H1 (cell line): ENCODE measurements around the gene DHRS7B. TPM values are rescaled to one million over a fixed set of nuclear protein-coding genes. Genes with fewer than 3 reads are reported as not detected.

Source experiments
- CTCF ChIA-PET: fragments of 300-600 bp; sonication (Branson Sonifier 250); formaldehyde crosslinking; loops from one replicate; lab custom pipeline; 2021; ENCODE audit not compliant: partially characterized antibody; lab: Charles Lee
- POLR2A ChIA-PET: fragments of 300-600 bp; sonication (Branson Sonifier 250); formaldehyde crosslinking; loops from one replicate; lab custom pipeline; 2021; ENCODE audit warnings: inconsistent platforms; ENCODE audit not compliant: partially characterized antibody; lab: Charles Lee
- DNase-seq, 2 experiments: peaks; one replicate each; pipeline versions ENCODE4 v3.0.0 to v3.0.0-alpha.2; 2010 to 2022; ENCODE audit warnings: low spot score in 2 of 2, low read depth in 1 of 2, mixed read lengths in 1 of 2
- FAIRE-seq: peaks from 2 replicates; lab custom pipeline; 2011; peaks lifted over from hg19 to GRCh38; lab: Jason Lieb, UNC
- H2AFZ ChIP-seq: 2 replicates; pipeline ENCODE4 v1.8.1; 2012; ENCODE audit warnings: low read length, inconsistent platforms
- H2AK5ac ChIP-seq: 2 replicates; pipeline ENCODE4 v1.6.1; 2013; ENCODE audit warnings: low read depth, low read length
- H2BK120ac ChIP-seq: replicated peaks from 2 replicates; pipeline ENCODE3; 2013; ENCODE audit warnings: low read depth, low read length, inconsistent platforms
- H2BK12ac ChIP-seq: 2 replicates; pipeline ENCODE4 v1.6.1; 2013; ENCODE audit warnings: low read depth, low read length
- H2BK15ac ChIP-seq: 2 replicates; pipeline ENCODE4 v1.6.1; 2013; ENCODE audit warnings: low read length
- H2BK20ac ChIP-seq: 2 replicates; pipeline ENCODE4 v1.6.1; 2013; ENCODE audit warnings: low read length
- H2BK5ac ChIP-seq: 2 replicates; pipeline ENCODE4 v1.6.1; 2013; ENCODE audit warnings: low read depth, low read length
- H3K14ac ChIP-seq: 2 replicates; pipeline ENCODE4 v1.6.1; 2013; ENCODE audit warnings: inconsistent platforms; ENCODE audit not compliant: insufficient read length
- H3K18ac ChIP-seq: 2 replicates; pipeline ENCODE4 v1.6.1; 2013; ENCODE audit warnings: low read length; ENCODE audit errors: extremely low read depth
- H3K23ac ChIP-seq: 2 replicates; pipeline ENCODE4 v1.6.1; 2013; ENCODE audit warnings: inconsistent platforms; ENCODE audit not compliant: insufficient read length
- H3K23me2 ChIP-seq: 2 replicates; pipeline ENCODE4 v1.6.1; 2013; ENCODE audit warnings: low read depth, low read length
- H3K27ac ChIP-seq: 2 replicates; pipeline ENCODE4 v1.6.1; 2011; ENCODE audit warnings: low read depth, low read length, inconsistent platforms
- H3K27me3 ChIP-seq, 4 experiments: replicated peaks in 1 of 4; 1 replicate in 1 of 4; 2 replicates in 3 of 4; pipeline versions ENCODE4 v1.6.1 to v1.8.1; 2011 to 2013; ENCODE audit warnings: low read length in 3 of 4, mild to moderate bottlenecking in 3 of 4, inconsistent platforms in 2 of 4, mixed read lengths in 2 of 4, moderate library complexity in 1 of 4; ENCODE audit not compliant: control insufficient read depth in 3 of 4, insufficient read depth in 3 of 4; ENCODE audit errors: extremely low read depth in 1 of 4
- H3K36me3 ChIP-seq, 4 experiments: 2 replicates each; pipeline versions ENCODE4 v1.6.1 to v1.8.1; 2011 to 2013; ENCODE audit warnings: mild to moderate bottlenecking in 4 of 4, low read length in 3 of 4, moderate library complexity in 2 of 4, control low read depth in 1 of 4, inconsistent platforms in 1 of 4; ENCODE audit not compliant: insufficient read depth in 4 of 4, control insufficient read depth in 2 of 4
- H3K4ac ChIP-seq: replicated peaks from 2 replicates; pipeline ENCODE3; 2013; ENCODE audit warnings: low read length, low read depth, mixed read lengths, inconsistent platforms; ENCODE audit not compliant: insufficient read length
- H3K4me1 ChIP-seq, 4 experiments: replicated peaks in 1 of 4; 1 replicate in 1 of 4; 2 replicates in 3 of 4; pipeline versions ENCODE4 v1.6.1 to v1.8.1; 2011 to 2013; ENCODE audit warnings: low read length in 3 of 4, inconsistent platforms in 2 of 4, mixed read lengths in 1 of 4; ENCODE audit not compliant: insufficient read depth in 4 of 4, control insufficient read depth in 3 of 4
- H3K4me2 ChIP-seq, 2 experiments: 2 replicates each; pipeline versions ENCODE4 v1.6.1 to v1.8.1; 2011 to 2013; ENCODE audit warnings: low read depth in 2 of 2, low read length in 2 of 2, control low read depth in 1 of 2, inconsistent platforms in 1 of 2, mild to moderate bottlenecking in 1 of 2; ENCODE audit not compliant: insufficient read depth in 1 of 2
- H3K4me3 ChIP-seq, 4 experiments: fragments of 200-600, 300-600 bp in 1 of 4; sonication (generic), shearing (Covaris generic), sonication (Bioruptor Twin) in 1 of 4; 2 replicates each; pipeline versions ENCODE4 v1.5.1 to v1.8.1; 2011 to 2016; ENCODE audit warnings: low read length in 4 of 4, low read depth in 3 of 4, control low read depth in 2 of 4, inconsistent platforms in 2 of 4, mild to moderate bottlenecking in 2 of 4, mixed read lengths in 1 of 4, moderate library complexity in 1 of 4; ENCODE audit not compliant: insufficient read depth in 2 of 4; ENCODE audit errors: extremely low read depth in 1 of 4
- H3K56ac ChIP-seq: replicated peaks from 2 replicates; pipeline ENCODE3; 2013; ENCODE audit warnings: low read depth, mild to moderate bottlenecking, mixed read lengths, low read length, inconsistent platforms; ENCODE audit not compliant: insufficient read length
- H3K79me1 ChIP-seq: 2 replicates; pipeline ENCODE4 v1.6.1; 2013; ENCODE audit warnings: low read depth, low read length, control low read depth
- H3K79me2 ChIP-seq, 2 experiments: 2 replicates each; pipeline versions ENCODE4 v1.6.1 to v1.8.1; 2012 to 2013; ENCODE audit warnings: low read length in 2 of 2, mild to moderate bottlenecking in 2 of 2, inconsistent platforms in 1 of 2; ENCODE audit not compliant: insufficient read depth in 2 of 2, control insufficient read depth in 1 of 2
- H3K9ac ChIP-seq, 4 experiments: replicated peaks in 1 of 4; 1 replicate in 1 of 4; 2 replicates in 3 of 4; pipeline versions ENCODE4 v1.6.1 to v1.8.1; 2011 to 2013; ENCODE audit warnings: low read depth in 3 of 4, low read length in 3 of 4, control low read depth in 2 of 4, mild to moderate bottlenecking in 2 of 4, moderate library complexity in 2 of 4, inconsistent platforms in 1 of 4; ENCODE audit errors: extremely low read depth in 1 of 4
- H3K9me3 ChIP-seq, 2 experiments: 2 replicates each; pipeline versions ENCODE4 v1.6.1 to v1.8.1; 2012 to 2013; ENCODE audit warnings: mild to moderate bottlenecking in 2 of 2, moderate library complexity in 2 of 2, control low read depth in 1 of 2, inconsistent platforms in 1 of 2, low read depth in 1 of 2, low read length in 1 of 2, mixed read lengths in 1 of 2; ENCODE audit not compliant: insufficient read depth in 2 of 2
- H4K20me1 ChIP-seq, 2 experiments: replicated peaks in 1 of 2; 2 replicates each; pipeline versions ENCODE3 to v1.8.1; 2011 to 2013; ENCODE audit warnings: inconsistent platforms in 2 of 2, low read length in 2 of 2, mild to moderate bottlenecking in 1 of 2; ENCODE audit not compliant: insufficient read depth in 2 of 2, control insufficient read depth in 1 of 2
- H4K5ac ChIP-seq: 2 replicates; pipeline ENCODE4 v1.6.1; 2013; ENCODE audit warnings: low read length, low read depth, mixed read lengths, inconsistent platforms; ENCODE audit not compliant: insufficient read length
- H4K8ac ChIP-seq: 2 replicates; pipeline ENCODE4 v1.8.0; 2013; ENCODE audit warnings: mild to moderate bottlenecking, moderate library complexity, low read length, inconsistent platforms; ENCODE audit not compliant: insufficient read depth; ENCODE audit errors: extremely low read depth
- H4K91ac ChIP-seq: replicated peaks from 2 replicates; pipeline ENCODE3; 2013; ENCODE audit warnings: low read length, mixed read lengths, inconsistent platforms; ENCODE audit not compliant: insufficient read length
- CTBP2 ChIP-seq: IDR thresholded peaks from 2 replicates; pipeline ENCODE4 v1.7.0; 2011; ENCODE audit warnings: borderline replicate concordance, mild to moderate bottlenecking, moderate library complexity, mixed read lengths, low read length; ENCODE audit not compliant: insufficient read depth, insufficient read length
- EGR1 ChIP-seq: IDR thresholded peaks from 2 replicates; pipeline ENCODE4 v1.6.1; 2011; ENCODE audit warnings: low read depth, low read length, borderline replicate concordance
- FOSL1 ChIP-seq: IDR thresholded peaks from 2 replicates; pipeline ENCODE4 v1.6.1; 2011; ENCODE audit warnings: mild to moderate bottlenecking, low read depth, low read length, moderate library complexity; ENCODE audit not compliant: insufficient read depth
- SUZ12 ChIP-seq: fragments of 200-600 bp; sonication (generic); IDR thresholded peaks from 2 replicates; pipeline ENCODE4 v1.6.1; 2012; ENCODE audit warnings: mild to moderate bottlenecking, inconsistent platforms, low read length, moderate library complexity, mixed read lengths
- TBP ChIP-seq: IDR thresholded peaks from 2 replicates; pipeline ENCODE4 v1.6.1; 2011; ENCODE audit warnings: low read depth, low read length, improper control_type of control experiment
- WGBS, 2 experiments: shearing (Covaris generic) in 1 of 2; methylation state at CpG; one replicate each; pipeline versions ENCODE4 v1.1.6 to v1.1.7; 2013 to 2015; ENCODE audit warnings: low lambda C conversion rate in 2 of 2, mixed read lengths in 2 of 2, inconsistent platforms in 1 of 2, low coverage in 1 of 2, missing lambda C conversion rate in 1 of 2; ENCODE audit not compliant: insufficient replicate concordance in 2 of 2, insufficient coverage in 1 of 2, insufficient read length in 1 of 2; ENCODE audit errors: extremely low coverage in 1 of 2, missing lambda C conversion rate in 1 of 2; 5-methylcytosine and 5-hydroxymethylcytosine counted together
- polyA plus RNA-seq, 7 experiments: library from polyadenylated mRNA; depleted of rRNA in 3 of 7; stranded (reverse) in 5 of 7; unstranded in 2 of 7; fragments of >200 nt in 5 of 7; fragments of 200-250 nt in 2 of 7; gene quantifications; 1 replicate in 5 of 7; 2 replicates in 1 of 7; 4 replicates in 1 of 7; pipeline versions ENCODE4 v1.2.1 to v1.2.3, GENCODE V29; 2011 to 2013; ENCODE audit warnings: missing spikeins in 2 of 7, mixed read lengths in 2 of 7
- total RNA-seq: library from RNA; stranded (reverse); fragmentation: NEBNext Ultra II Directional; extraction: Animal tissue kit (Norgen Biotek cat#: 25700); gene quantifications from 2 replicates; pipeline ENCODE4 v1.2.1, GENCODE V29; 2021

DHRS7B gene
- total and polyA plus RNA-seq, 2 of the 8 experiments (the other 6 are each of a cell fraction or from before 2014, with no cell fraction given): 11.0 to 27.9 TPM

GRCh38 chr17:21191698-21192097 is 64.9 kb downstream of the DHRS7B start:
- Histone ChIP-seq H3K4me1 (peaks cover 0 to 3% (median 0%) of the 10 kb centered on the region in 4 experiments; a peak in 1 of 7 replicates), H4K5ac (no peak overlapping the region), H3K4me2 (no peak overlapping the region), H2AK5ac (no peak overlapping the region), H2BK120ac (no peak overlapping the region), H3K9ac (no peak overlapping the region), H3K23ac (no peak overlapping the region), H4K91ac (no peak overlapping the region), H2AFZ (no peak overlapping the region), H3K27me3 (no peaks in the 10 kb centered on the region), H3K4me3 (no peak overlapping the region), H3K27ac (no peak overlapping the region), H4K8ac (no peak overlapping the region), H2BK15ac (no peak overlapping the region), H3K36me3 (peaks cover 0 to 3% (median 1%) of the 10 kb centered on the region in 4 experiments; a peak in 3 of 8 replicates), H3K56ac (no peak overlapping the region), H3K9me3 (no peaks in the 10 kb centered on the region), H2BK12ac (no peak overlapping the region), H3K4ac (no peak overlapping the region), H3K79me1 (peaks cover 6% of the 10 kb centered on the region; the same call in 1 of the 2 replicates), H3K18ac (no peak overlapping the region), H2BK5ac (no peak overlapping the region), H4K20me1 (peaks cover 2 to 3% of the 10 kb centered on the region in 2 experiments), H2BK20ac (no peak overlapping the region), H3K23me2 (no peaks in the 10 kb centered on the region), H3K14ac (no peak overlapping the region), H3K79me2 (no peaks in the 10 kb centered on the region; a peak in 1 of 4 replicates)
- FAIRE-seq (no peak), DNase-seq (no peak)
- POLR2A ChIA-PET: interaction anchor here (1.4 kb wide), 1 partner anchor 13 kb away, joined by 4 read pairs; no protein-coding TSS in a partner anchor
- WGBS, 2 experiments: 92% methylated on average over 2 of the region's 2 CpGs; no CpG with 5 or more reads in 1 of the 2 experiments
- CTCF ChIA-PET: interaction anchor here (2.0 kb wide), 1 partner anchor 148 kb away, joined by 4 read pairs; no protein-coding TSS in a partner anchor
- TF ChIP-seq FOSL1 (no peak), CTBP2 (no peak), TBP (no peak), SUZ12 (no peak), EGR1 (no peak)
